Spleen (tissue), 11 donors: Measurements from ENCODE around the gene NLRP4. TPM values are rescaled to one million over a fixed set of nuclear protein-coding genes. Genes with fewer than 3 reads are reported as not detected.
"Not testable (repeated sequence)": the region's sequence is repeated elsewhere in the genome, so short reads cannot be mapped to it uniquely, and the experiment has no call there.

ENCODE experiments used
- DNase-seq: peaks from one replicate; pipeline ENCODE4 v3.0.0-alpha.2; 2020
- H3K27ac ChIP-seq, 8 donors: fragments of 200-600 bp; sonication (generic) in 7 of 8; 1 replicate in 4 of 8; 2 replicates in 4 of 8; pipeline versions ENCODE4 v1.5.0 to v1.8.0; 2016 to 2021; ENCODE audit warnings: inconsistent platforms in 4 of 8, mild to moderate bottlenecking in 4 of 8, moderate library complexity in 1 of 8
- H3K27me3 ChIP-seq, 7 donors: fragments of 200-600 bp; sonication (generic) in 6 of 7; replicated peaks in 1 of 7; 1 replicate in 4 of 7; 2 replicates in 3 of 7; pipeline versions ENCODE4 v1.5.0 to v1.8.0; 2016 to 2021; ENCODE audit warnings: inconsistent platforms in 3 of 7, mild to moderate bottlenecking in 1 of 7
- H3K36me3 ChIP-seq, 6 donors: fragments of 200-600 bp; sonication (generic) in 5 of 6; 1 replicate in 4 of 6; 2 replicates in 2 of 6; pipeline versions ENCODE4 v1.5.0 to v1.8.0; 2016 to 2021; ENCODE audit warnings: inconsistent platforms in 2 of 6
- H3K4me1 ChIP-seq, 6 donors: fragments of 200-600 bp; sonication (generic) in 5 of 6; 1 replicate in 3 of 6; 2 replicates in 3 of 6; pipeline versions ENCODE4 v1.5.0 to v1.8.0; 2016 to 2021; ENCODE audit warnings: inconsistent platforms in 3 of 6
- H3K4me3 ChIP-seq, 8 donors: fragments of 200-600 bp; sonication (generic) in 7 of 8; 1 replicate in 4 of 8; 2 replicates in 4 of 8; pipeline versions ENCODE4 v1.5.0 to v1.8.0; 2016 to 2021; ENCODE audit warnings: inconsistent platforms in 4 of 8, mild to moderate bottlenecking in 4 of 8, moderate library complexity in 2 of 8
- H3K9me3 ChIP-seq, 8 donors: fragments of 200-600 bp; sonication (generic) in 7 of 8; 1 replicate in 4 of 8; 2 replicates in 4 of 8; pipeline versions ENCODE4 v1.5.0 to v1.8.0; 2016 to 2021; ENCODE audit warnings: inconsistent platforms in 4 of 8
- CTCF ChIP-seq, 11 experiments: fragments of 200-600 bp in 7 of 11; fragments of 450-650 bp in 4 of 11; sonication (generic) in 4 of 11; IDR thresholded peaks in 8 of 11; conservative IDR thresholded peaks in 3 of 11; 1 replicate in 7 of 11; 2 replicates in 4 of 11; pipeline versions ENCODE4 v1.4.0 to v1.8.0; 2016 to 2021; ENCODE audit warnings: antibody characterized with exemption in 11 of 11, inconsistent platforms in 4 of 11, mild to moderate bottlenecking in 1 of 11
- POLR2A ChIP-seq, 3 donors: fragments of 450-650 bp; IDR thresholded peaks; one replicate each; pipeline ENCODE4 v1.5.1; 2017; ENCODE audit warnings: antibody characterized with exemption in 3 of 3, mild to moderate bottlenecking in 1 of 3
- POLR2AphosphoS5 ChIP-seq, 3 donors: sonication (generic); formaldehyde crosslinking; IDR thresholded peaks; one replicate each; pipeline ENCODE4 v1.5.1; 2017; ENCODE audit warnings: antibody characterized with exemption in 3 of 3
- WGBS, 5 donors: extraction: QIAGEN DNeasy Blood & Tissue Kit in 3 of 5; methylation state at CpG; one replicate each; pipeline versions ENCODE4 v1.1.5 to v1.1.7; 2013 to 2018; 5-methylcytosine and 5-hydroxymethylcytosine counted together
- intact Hi-C: fragments of 100-400 bp; cut with DNase I; formaldehyde crosslinking; loops from one replicate; pipeline ENCODE4 v1.15.0; 2023; ENCODE audit warnings: low total_unique reads
- polyA plus RNA-seq, 3 donors: library from polyadenylated mRNA; stranded (reverse); fragments of 200-250 nt; gene quantifications; one replicate each; pipeline ENCODE4 v1.2.1, GENCODE V29; 2013
- total RNA-seq, 7 donors: library from RNA; depleted of rRNA in 3 of 7; stranded (reverse); fragments of >200 nt in 3 of 7; fragmentation: NEBNext Ultra II Directional in 4 of 7; extraction: Animal tissue kit (Norgen Biotek cat#: 25700) in 4 of 7; gene quantifications; one replicate each; pipeline versions ENCODE4 v1.1.0 to v1.2.1, GENCODE V29; 2016 to 2021
- donor health status: healthy with polysubstance abuse.
- donor health status: DM: no; HTN: no; CAD: no; lungs with moderate emphysema.
- donor health status: DM: no; HTN: no; CAD: no.
- donor health status: Bipolar disorder and iron deficiency.
- donor health status: healthy.
- donor health status: DM: no; HTN: no; CAD: no.
- donor health status: DM: yes; HTN: yes; CAD: no.

The NLRP4 gene
- total and polyA plus RNA-seq, 10 donors: 0.04 to 1.1 (median 0.34) TPM; not detected in 5

DNA sequence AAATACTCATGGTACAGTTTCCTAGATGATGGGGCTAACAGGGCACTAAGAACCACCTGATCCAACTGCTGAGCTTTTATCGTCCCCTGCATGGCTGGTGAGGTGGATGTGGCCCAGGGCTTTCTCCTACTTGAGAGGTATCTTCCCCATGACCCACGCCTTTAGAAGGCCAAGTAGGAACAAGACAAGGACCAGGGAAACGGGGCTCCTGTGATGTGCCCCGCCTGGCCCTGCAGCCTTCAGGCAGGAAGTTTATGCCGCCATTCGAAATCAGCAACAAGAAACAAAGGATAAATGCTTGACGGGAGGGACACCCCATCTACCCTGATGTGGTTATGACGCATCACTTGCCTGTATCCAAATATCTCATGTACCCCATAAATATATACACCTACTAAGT, 91.7 kb downstream of the NLRP4 start:
- DNase-seq: no peak
- WGBS, 5 donors: 77 to 87% (median 78%) methylated on average over 7 to 8 of the region's 8 CpGs

GRCh38 chr19:55929258-55929657, 92.9 kb downstream of the NLRP4 start:
- 87 to 95% (median 91%) methylated on average over 5 of the region's 5 CpGs for WGBS, 5 donors
- H3K9me3 ChIP-seq: peaks cover 0 to 46% (median 11%) of the 10 kb centered on the region in 8 donors
- H3K27ac ChIP-seq, H3K36me3 ChIP-seq, H3K4me1 ChIP-seq, DNase-seq, intact Hi-C loops, H3K4me3 ChIP-seq: not testable (repeated sequence)
- peaks cover 0 to 19% (median 0%) of the 10 kb centered on the region in 7 donors for H3K27me3 ChIP-seq

More for the DNA sequence above, 91.7 kb downstream of the NLRP4 start:
- peaks cover 0 to 19% (median 0%) of the 10 kb centered on the region in 7 donors for H3K27me3 ChIP-seq
- TF ChIP-seq POLR2A (IDR thresholded peaks at IDR 0.05): no peak
- no peak for TF ChIP-seq CTCF (IDR thresholded peaks at IDR 0.05 in 8 of 11, conservative IDR thresholded peaks at IDR 0.05 in 3 of 11)
- TF ChIP-seq POLR2AphosphoS5 (IDR thresholded peaks at IDR 0.05): no peak
- H3K4me1 ChIP-seq: no peaks in the 10 kb centered on the region
- intact Hi-C loops: no loop called here
- no peak overlapping the region for H3K4me3 ChIP-seq
- peaks cover 0 to 54% (median 24%) of the 10 kb centered on the region in 8 donors for H3K9me3 ChIP-seq
- H3K27ac ChIP-seq: no peak overlapping the region
- H3K36me3 ChIP-seq: no peaks in the 10 kb centered on the region

GRCh38 chr19:55930996-55931515, 94.7 kb downstream of the NLRP4 start:
- Histone ChIP-seq H3K9me3 (peaks cover 0 to 40% (median 6%) of the 10 kb centered on the region in 8 donors), H3K27me3 (peaks cover 0 to 15% (median 0%) of the 10 kb centered on the region in 7 donors), H3K4me3 (no peak overlapping the region), H3K36me3 (no peaks in the 10 kb centered on the region), H3K27ac (no peak overlapping the region), H3K4me1 (no peaks in the 10 kb centered on the region)
- intact Hi-C loops: no loop called here
- TF ChIP-seq POLR2AphosphoS5 (IDR thresholded peaks at IDR 0.05): no peak
- no peak for TF ChIP-seq POLR2A (IDR thresholded peaks at IDR 0.05)
- no peak for TF ChIP-seq CTCF (IDR thresholded peaks at IDR 0.05 in 8 of 11, conservative IDR thresholded peaks at IDR 0.05 in 3 of 11)
- no peak for DNase-seq
- WGBS, 5 donors: 64 to 88% (median 74%) methylated on average over 14 of the region's 14 CpGs

Other genes starting within 250 kb of the NLRP4 start
- gene FIZ1, start 237.0 kb upstream of the NLRP4 start, total RNA-seq: 10 to 100 TPM in 5 of 7 donors, 1 to 10 TPM in 2; 7.6 to 17.3 (median 11.4) TPM
- 10 to 100 TPM in 1 of 3 donors, 1 to 10 TPM in 2; 5.1 to 11.5 (median 7.8) TPM for gene FIZ1, start 237.0 kb upstream of the NLRP4 start, polyA plus RNA-seq
- gene ZNF524, start 236.3 kb upstream of the NLRP4 start, total RNA-seq: 10 to 100 TPM; 19.7 to 42.5 (median 23.9) TPM
- 10 to 100 TPM; 33.3 to 57.8 (median 39.2) TPM for gene ZNF524, start 236.3 kb upstream of the NLRP4 start, polyA plus RNA-seq
- gene ZNF865, start 230.9 kb upstream of the NLRP4 start, total RNA-seq: 10 to 100 TPM; 12.2 to 23.3 (median 17.8) TPM
- 10 to 100 TPM in 1 of 3 donors, 1 to 10 TPM in 2; 4.8 to 10.4 (median 5.3) TPM for gene ZNF865, start 230.9 kb upstream of the NLRP4 start, polyA plus RNA-seq
- 1 to 10 TPM; 4.0 to 10.0 (median 7.1) TPM for gene ZNF784, start 212.0 kb upstream of the NLRP4 start, total RNA-seq
- gene ZNF784, start 212.0 kb upstream of the NLRP4 start, polyA plus RNA-seq: 1 to 10 TPM; 3.3 to 7.6 (median 5.6) TPM
- gene ZNF580, start 195.5 kb upstream of the NLRP4 start, total RNA-seq: 10 to 100 TPM; 25.4 to 58.7 (median 31.7) TPM
- 10 to 100 TPM; 18.9 to 36.7 (median 33.3) TPM for gene ZNF580, start 195.5 kb upstream of the NLRP4 start, polyA plus RNA-seq
- 10 to 100 TPM; 21.4 to 34.9 (median 27.2) TPM for gene ZNF581, start 192.9 kb upstream of the NLRP4 start, total RNA-seq
- 10 to 100 TPM; 39.8 to 46.5 (median 43.6) TPM for gene ZNF581, start 192.9 kb upstream of the NLRP4 start, polyA plus RNA-seq
- 10 to 100 TPM; 11.9 to 23.4 (median 14.4) TPM for gene CCDC106, start 188.3 kb upstream of the NLRP4 start, total RNA-seq
- gene CCDC106, start 188.3 kb upstream of the NLRP4 start, polyA plus RNA-seq: 10 to 100 TPM; 26.7 to 40.1 (median 37.8) TPM
- 100 to 1,000 TPM; 109 to 218 (median 176) TPM for gene U2AF2, start 181.5 kb upstream of the NLRP4 start, total RNA-seq
- gene U2AF2, start 181.5 kb upstream of the NLRP4 start, polyA plus RNA-seq: 100 to 1,000 TPM in 1 of 3 donors, 10 to 100 TPM in 2; 67.2 to 190 (median 85.5) TPM
- gene EPN1, start 161.3 kb upstream of the NLRP4 start, total RNA-seq: 100 to 1,000 TPM; 100 to 166 (median 129) TPM
- 100 to 1,000 TPM in 1 of 3 donors, 10 to 100 TPM in 2; 36.8 to 115 (median 42.6) TPM for gene EPN1, start 161.3 kb upstream of the NLRP4 start, polyA plus RNA-seq
- gene NLRP9, start 98.1 kb upstream of the NLRP4 start, total RNA-seq: not detected
- gene NLRP9, start 98.1 kb upstream of the NLRP4 start, polyA plus RNA-seq: not detected
- not detected for gene RFPL4A, start 77.4 kb upstream of the NLRP4 start, total RNA-seq
- gene RFPL4A, start 77.4 kb upstream of the NLRP4 start, polyA plus RNA-seq: not detected
- not detected for gene RFPL4AL1, start 67.4 kb upstream of the NLRP4 start, total RNA-seq
- gene RFPL4AL1, start 67.4 kb upstream of the NLRP4 start, polyA plus RNA-seq: not detected
- gene NLRP11, start 4.5 kb upstream of the NLRP4 start, total RNA-seq: under 1 TPM in 2 of 7 donors, not detected in 5; 0.13 to 0.22 TPM
- under 1 TPM in 2 of 3 donors, not detected in 1; 0.03 to 0.08 TPM for gene NLRP11, start 4.5 kb upstream of the NLRP4 start, polyA plus RNA-seq
- gene NLRP13, start 95.8 kb downstream of the NLRP4 start, total RNA-seq: not detected
- gene NLRP13, start 95.8 kb downstream of the NLRP4 start, polyA plus RNA-seq: not detected
- gene NLRP8, start 111.3 kb downstream of the NLRP4 start, total RNA-seq: not detected
- not detected for gene NLRP8, start 111.3 kb downstream of the NLRP4 start, polyA plus RNA-seq
- not detected for gene NLRP5, start 150.2 kb downstream of the NLRP4 start, total RNA-seq
- gene NLRP5, start 150.2 kb downstream of the NLRP4 start, polyA plus RNA-seq: not detected